Type B pancreatic cell (in vitro differentiated cells): ENCODE data around the gene CRY2. TPM values are rescaled to one million over a fixed set of nuclear protein-coding genes. Genes with fewer than 3 reads are reported as not detected.
"Not testable (repeated sequence)": the region's sequence is repeated elsewhere in the genome, so short reads cannot be mapped to it uniquely, and the experiment has no call there.

Experiments used
- DNase-seq: peaks from one replicate; pipeline ENCODE4 v3.0.0; 2021; ENCODE audit warnings: mixed read lengths; ENCODE audit not compliant: unreplicated experiment; ENCODE audit errors: extremely low spot score
- H3K27ac Mint-ChIP-seq: 2 replicates; pipeline ENCODE4 v1.8.0; 2021; ENCODE audit warnings: mild to moderate bottlenecking, mixed read lengths
- H3K27me3 Mint-ChIP-seq: 2 replicates; pipeline ENCODE4 v1.8.0; 2021; ENCODE audit warnings: mixed read lengths
- H3K36me3 Mint-ChIP-seq: 2 replicates; pipeline ENCODE4 v1.8.0; 2021; ENCODE audit warnings: mixed read lengths
- H3K4me1 Mint-ChIP-seq: one replicate; pipeline ENCODE4 v1.8.0; 2021; ENCODE audit warnings: mixed read lengths; ENCODE audit not compliant: unreplicated experiment
- H3K4me3 Mint-ChIP-seq: 2 replicates; pipeline ENCODE4 v1.8.0; 2021; ENCODE audit warnings: mild to moderate bottlenecking, mixed read lengths
- H3K9me3 Mint-ChIP-seq: 2 replicates; pipeline ENCODE4 v1.8.0; 2021; ENCODE audit warnings: mixed read lengths
- total RNA-seq: library from RNA; stranded (reverse); gene quantifications from 2 replicates; pipeline ENCODE4 v1.2.1, GENCODE V29; 2021; ENCODE audit warnings: low replicate concordance
- TF ChIP-seq, protein P1 (sequence below): fragments of 200-600 bp; sonication (generic); conservative IDR thresholded peaks from 2 replicates; pipeline ENCODE4 v1.5.0; 2021; ENCODE audit warnings: antibody characterized with exemption, mild to moderate bottlenecking

The CRY2 gene
- total RNA-seq, 1 donor from 2014 or later = 27.7 TPM

DNA sequence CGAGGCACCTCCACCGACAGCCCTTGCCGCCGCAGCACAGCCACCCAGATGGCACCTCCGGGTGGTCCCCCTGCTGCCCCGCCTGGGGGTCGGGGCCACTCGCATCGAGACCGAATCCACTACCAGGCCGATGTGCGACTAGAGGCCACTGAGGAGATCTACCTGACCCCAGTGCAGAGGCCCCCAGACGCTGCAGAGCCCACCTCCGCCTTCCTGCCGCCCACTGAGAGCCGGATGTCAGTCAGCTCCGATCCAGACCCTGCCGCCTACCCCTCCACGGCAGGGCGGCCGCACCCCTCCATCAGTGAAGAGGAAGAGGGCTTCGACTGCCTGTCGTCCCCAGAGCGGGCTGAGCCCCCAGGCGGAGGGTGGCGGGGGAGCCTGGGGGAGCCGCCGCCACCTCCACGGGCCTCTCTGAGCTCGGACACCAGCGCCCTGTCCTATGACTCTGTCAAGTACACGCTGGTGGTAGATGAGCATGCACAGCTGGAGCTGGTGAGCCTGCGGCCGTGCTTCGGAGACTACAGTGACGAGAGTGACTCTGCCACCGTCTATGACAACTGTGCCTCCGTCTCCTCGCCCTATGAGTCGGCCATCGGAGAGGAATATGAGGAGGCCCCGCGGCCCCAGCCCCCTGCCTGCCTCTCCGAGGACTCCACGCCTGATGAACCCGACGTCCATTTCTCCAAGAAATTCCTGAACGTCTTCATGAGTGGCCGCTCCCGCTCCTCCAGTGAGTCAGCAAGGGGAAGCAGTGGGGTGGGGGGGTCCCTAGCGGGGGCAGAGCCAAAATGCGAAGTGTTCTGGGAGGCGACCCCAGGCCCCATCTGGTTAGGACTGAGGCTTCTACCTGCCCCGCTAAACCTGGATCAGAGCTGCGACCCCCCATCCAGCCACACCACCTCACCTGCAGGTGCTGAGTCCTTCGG is 55.4 kb downstream of the CRY2 start:
- H3K9me3 Mint-ChIP-seq = no peaks in the 10 kb centered on the region
- peaks cover 7% of the 10 kb centered on the region for H3K4me1 Mint-ChIP-seq
- no peak overlapping the region for H3K4me3 Mint-ChIP-seq
- no peak overlapping the region for H3K27ac Mint-ChIP-seq
- TF ChIP-seq, protein P1, sequence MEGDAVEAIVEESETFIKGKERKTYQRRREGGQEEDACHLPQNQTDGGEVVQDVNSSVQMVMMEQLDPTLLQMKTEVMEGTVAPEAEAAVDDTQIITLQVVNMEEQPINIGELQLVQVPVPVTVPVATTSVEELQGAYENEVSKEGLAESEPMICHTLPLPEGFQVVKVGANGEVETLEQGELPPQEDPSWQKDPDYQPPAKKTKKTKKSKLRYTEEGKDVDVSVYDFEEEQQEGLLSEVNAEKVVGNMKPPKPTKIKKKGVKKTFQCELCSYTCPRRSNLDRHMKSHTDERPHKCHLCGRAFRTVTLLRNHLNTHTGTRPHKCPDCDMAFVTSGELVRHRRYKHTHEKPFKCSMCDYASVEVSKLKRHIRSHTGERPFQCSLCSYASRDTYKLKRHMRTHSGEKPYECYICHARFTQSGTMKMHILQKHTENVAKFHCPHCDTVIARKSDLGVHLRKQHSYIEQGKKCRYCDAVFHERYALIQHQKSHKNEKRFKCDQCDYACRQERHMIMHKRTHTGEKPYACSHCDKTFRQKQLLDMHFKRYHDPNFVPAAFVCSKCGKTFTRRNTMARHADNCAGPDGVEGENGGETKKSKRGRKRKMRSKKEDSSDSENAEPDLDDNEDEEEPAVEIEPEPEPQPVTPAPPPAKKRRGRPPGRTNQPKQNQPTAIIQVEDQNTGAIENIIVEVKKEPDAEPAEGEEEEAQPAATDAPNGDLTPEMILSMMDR = no peak
- DNase-seq = no peak
- H3K36me3 Mint-ChIP-seq = no peaks in the 10 kb centered on the region
- no peaks in the 10 kb centered on the region for H3K27me3 Mint-ChIP-seq

DNA sequence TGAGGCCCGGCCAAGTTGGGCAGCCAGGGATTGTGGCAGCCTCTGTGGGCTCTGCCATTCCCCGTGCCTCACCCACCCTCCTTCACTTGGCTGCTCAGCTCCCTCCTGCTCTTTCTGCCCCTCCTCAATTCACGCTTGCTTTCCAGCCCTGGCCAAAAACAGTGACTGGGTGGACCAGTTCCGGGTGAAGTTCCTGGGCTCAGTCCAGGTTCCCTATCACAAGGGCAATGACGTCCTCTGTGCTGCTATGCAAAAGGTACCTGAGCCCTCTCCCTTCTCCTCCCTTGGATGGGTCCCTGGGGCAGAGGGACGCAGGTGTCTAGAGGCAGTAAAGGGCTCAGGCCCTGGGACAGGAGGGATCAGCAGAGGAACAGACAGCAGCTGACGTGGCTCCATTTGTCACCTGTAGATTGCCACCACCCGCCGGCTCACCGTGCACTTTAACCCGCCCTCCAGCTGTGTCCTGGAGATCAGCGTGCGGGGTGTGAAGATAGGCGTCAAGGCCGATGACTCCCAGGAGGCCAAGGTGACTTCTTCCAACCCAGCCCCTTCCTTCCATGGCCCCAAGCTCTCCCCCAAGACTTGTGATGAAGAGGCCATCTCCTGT is 57.1 kb downstream of the CRY2 start:
- H3K27ac Mint-ChIP-seq = no peak overlapping the region
- TF ChIP-seq, protein P1 = no peak
- peaks cover 7% of the 10 kb centered on the region for H3K4me1 Mint-ChIP-seq

DNA sequence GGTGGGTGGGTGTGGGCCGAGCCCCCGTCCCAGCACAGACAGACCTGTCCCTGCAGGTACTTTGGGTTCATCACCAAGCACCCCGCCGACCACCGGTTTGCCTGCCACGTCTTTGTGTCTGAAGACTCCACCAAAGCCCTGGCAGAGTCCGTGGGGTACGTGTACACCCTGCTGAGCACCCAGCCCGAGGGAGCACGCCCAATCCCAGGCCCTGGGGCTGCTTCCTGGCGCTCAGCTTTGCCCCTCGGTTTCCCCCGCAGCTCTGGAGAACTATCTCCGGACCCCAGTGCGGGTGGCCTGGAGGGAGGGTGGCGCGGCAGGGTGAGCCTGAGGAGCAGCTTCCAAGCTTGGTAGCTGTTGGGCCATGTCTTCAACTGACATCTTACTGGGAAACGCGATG is 57.8 kb downstream of the CRY2 start:
- no peak overlapping the region for H3K27ac Mint-ChIP-seq
- no peaks in the 10 kb centered on the region for H3K27me3 Mint-ChIP-seq
- no peaks in the 10 kb centered on the region for H3K9me3 Mint-ChIP-seq
- H3K4me1 Mint-ChIP-seq = peaks cover 7% of the 10 kb centered on the region
- H3K36me3 Mint-ChIP-seq = no peaks in the 10 kb centered on the region
- H3K4me3 Mint-ChIP-seq = no peak overlapping the region
- no peak for DNase-seq
- TF ChIP-seq, protein P1 = no peak

More for the DNA sequence above, 57.1 kb downstream of the CRY2 start:
- Mint-ChIP-seq H3K27me3 (no peaks in the 10 kb centered on the region), H3K9me3 (no peaks in the 10 kb centered on the region), H3K4me3 (no peak overlapping the region), H3K36me3 (no peaks in the 10 kb centered on the region)
- no peak for DNase-seq

DNA sequence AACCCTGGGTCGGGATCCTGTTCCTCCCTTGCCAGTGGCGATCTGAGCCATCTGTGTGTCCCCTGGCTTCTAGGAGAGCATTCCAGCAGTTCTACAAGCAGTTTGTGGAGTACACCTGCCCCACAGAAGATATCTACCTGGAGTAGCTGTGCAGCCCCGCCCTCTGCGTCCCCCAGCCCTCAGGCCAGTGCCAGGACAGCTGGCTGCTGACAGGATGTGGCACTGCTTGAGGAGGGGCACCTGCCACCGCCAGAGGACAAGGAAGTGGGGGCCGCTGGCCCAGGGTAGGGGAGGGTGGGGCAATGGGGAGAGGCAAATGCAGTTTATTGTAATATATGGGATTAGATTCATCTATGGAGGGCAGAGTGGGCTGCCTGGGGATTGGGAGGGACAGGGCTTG is 58.3 kb downstream of the CRY2 start:
- H3K4me3 Mint-ChIP-seq, H3K4me1 Mint-ChIP-seq, DNase-seq, H3K27me3 Mint-ChIP-seq, H3K27ac Mint-ChIP-seq, H3K9me3 Mint-ChIP-seq, H3K36me3 Mint-ChIP-seq: not testable (repeated sequence)

DNA sequence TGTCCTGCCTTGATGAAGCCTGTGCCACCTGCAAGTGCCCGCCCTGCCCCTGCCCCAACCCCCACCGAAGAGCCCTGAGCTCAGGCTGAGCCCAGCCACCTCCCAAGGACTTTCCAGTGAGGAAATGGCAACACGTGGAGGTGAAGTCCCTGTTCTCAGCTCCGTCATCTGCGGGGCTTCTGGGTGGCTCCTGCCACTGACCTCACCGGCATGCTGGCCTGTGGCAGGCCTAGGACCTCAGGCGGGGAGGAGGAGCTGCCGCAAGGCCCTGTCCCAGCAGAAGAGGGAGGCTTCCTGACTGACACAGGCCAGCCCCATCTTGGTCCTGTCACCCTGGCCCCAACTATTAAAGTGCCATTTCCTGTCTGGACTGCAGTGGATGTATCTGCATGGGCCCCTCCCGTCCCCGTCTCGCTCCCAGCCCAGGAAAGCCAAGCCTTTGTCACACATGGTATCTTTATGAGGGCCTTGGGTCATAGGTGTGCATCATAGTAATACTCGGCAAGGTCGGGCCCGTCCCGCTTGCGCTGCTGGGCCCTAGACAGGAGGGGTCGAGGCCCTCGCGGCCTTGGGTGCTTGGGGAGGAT is 58.9 kb downstream of the CRY2 start:
- H3K9me3 Mint-ChIP-seq = no peaks in the 10 kb centered on the region
- H3K27ac Mint-ChIP-seq = no peak overlapping the region
- no peak for DNase-seq
- H3K27me3 Mint-ChIP-seq = no peaks in the 10 kb centered on the region
- H3K36me3 Mint-ChIP-seq = no peaks in the 10 kb centered on the region
- TF ChIP-seq, protein P1 = no peak
- no peak overlapping the region for H3K4me3 Mint-ChIP-seq
- peaks cover 4% of the 10 kb centered on the region for H3K4me1 Mint-ChIP-seq
